Stimulated activated CD4-positive, alpha-beta T cell treated with anti-CD3 and anti-CD28 coated beads, TNF-alpha, amount 100 ng/mL, for 1 hour (primary cell): ENCODE results near the gene SPAAR.
"Not testable (repeated sequence)": the region's sequence is repeated elsewhere in the genome, so short reads cannot be mapped to it uniquely, and the experiment has no call there.

ENCODE experiments used
- DNase-seq, 3 donors: peaks; one replicate each; pipeline ENCODE4 v3.0.0-alpha.2; 2020; ENCODE audit warnings: low read depth in 3 of 3, low spot score in 1 of 3

The SPAAR gene

DNA sequence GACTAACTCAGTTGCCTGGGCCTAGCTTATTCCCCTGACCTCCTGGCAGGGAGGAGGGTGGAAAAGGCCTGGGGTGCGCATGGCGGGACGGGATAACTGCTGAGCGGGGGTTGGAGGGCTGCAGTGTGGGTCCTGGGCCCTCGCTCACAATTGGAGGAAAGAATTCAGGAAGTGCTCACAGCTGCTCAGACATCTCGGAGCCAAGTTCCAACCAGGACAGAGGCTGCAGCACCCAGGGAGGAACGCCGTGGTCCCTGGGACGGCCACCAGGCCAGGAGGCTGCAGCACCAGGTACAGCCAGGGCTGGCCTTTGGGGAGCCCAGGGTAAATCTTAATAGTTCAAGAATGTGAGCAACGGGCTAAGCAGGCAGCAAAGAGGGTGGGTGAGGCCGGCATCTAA, at the start of gene SPAAR:
SPAAR (plus strand) TSS at position 217 of the 400 bp plus-strand sequence. CDS start 974 bp downstream, outside the sequence.
- no peak for DNase-seq

DNA sequence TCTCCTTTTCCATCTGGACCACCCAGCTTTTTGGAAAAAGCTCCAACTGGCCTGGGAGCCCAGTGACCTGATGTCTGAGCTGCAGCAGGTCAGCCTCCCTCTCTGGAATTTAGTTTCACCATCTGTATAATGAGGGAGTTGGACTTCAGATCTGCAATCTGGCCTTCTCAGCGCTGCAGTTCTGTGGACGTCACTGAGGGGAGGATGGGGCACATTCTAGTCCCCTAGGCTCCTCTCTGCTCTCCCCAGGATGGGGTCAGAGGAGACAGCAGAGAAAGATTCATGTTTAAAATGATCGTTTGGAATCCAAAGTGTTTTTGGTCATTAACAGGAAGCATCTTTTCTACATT, 49.3 kb upstream of the SPAAR start:
- DNase-seq: no peak

DNA sequence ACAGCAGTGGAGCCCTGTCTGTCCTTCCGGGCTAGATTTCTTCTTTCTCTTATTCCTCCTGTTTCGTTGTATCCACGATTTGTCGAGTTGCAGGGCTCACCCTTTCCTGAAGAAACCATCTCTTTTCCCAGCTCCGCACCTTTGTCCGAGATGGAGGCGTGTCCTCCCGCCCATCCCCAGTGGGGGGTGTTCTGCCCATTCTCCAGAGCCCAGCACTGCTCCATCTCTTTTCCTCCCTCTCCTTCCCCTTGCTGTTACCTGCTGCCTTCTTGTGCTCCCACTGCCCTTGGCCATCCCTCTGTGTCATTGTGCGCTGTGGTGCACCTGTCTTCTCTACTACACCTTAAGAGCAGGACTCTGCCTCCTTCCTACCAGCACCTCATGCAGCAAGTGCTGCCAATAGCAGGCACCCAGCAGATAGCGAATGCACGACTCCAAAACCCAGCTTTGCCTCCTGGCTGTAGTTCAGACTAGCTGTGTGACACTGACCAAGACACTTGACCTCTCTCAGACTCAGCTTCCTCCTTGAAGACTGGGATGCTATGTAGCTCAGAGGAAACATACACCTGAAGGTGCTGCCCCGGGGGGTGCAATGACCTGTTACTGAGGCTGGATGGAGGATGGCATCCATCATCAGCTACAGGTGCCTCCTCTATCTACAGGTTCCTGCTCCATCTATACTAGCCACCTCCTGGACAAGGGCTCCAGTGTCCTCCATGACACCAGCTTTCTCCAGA, 48.0 kb upstream of the SPAAR start:
- DNase-seq: no peak

DNA sequence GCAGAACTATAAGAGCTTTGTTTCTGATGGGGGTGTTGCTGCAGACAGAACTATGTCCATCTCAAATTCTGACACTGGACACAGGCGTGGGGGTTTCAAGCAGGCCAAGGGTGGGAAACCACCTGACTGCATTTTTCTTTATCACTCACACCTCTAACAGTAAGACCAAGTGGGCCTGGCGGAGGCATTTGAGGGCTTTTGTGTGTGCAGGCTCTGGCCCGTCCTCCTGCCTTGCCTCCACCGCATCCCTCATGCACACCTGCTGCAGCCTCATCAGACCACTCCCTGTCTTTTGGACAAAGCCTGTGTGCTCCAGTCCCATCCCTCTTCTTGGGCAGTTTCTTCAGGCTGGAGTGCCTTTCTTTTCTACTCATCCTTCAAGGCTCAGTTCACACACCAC, 47.0 kb upstream of the SPAAR start:
- DNase-seq: no peak

DNA sequence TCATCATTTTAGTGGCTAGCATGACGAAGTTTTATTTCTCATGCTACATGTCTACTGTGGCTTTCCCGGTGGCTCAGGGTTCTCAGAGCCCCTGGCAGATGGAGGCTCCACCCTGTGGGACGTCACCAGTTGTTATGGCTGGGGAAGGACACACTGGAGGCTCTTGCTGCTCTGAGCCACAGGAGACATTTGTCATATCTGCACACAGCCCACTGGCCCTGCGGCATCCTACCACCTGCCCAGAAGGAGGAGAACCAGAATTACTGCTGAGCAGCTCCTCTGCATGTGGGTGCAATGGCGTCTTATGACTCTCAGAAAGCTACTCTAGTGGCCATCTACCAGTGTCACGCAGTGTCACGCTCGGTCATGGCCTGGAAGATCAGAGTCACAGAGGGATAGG, 45.7 kb upstream of the SPAAR start:
- DNase-seq: no peak

GRCh38 chr9:35864695-35865255, 44.5 kb upstream of the SPAAR start:
- DNase-seq: no peak

DNA sequence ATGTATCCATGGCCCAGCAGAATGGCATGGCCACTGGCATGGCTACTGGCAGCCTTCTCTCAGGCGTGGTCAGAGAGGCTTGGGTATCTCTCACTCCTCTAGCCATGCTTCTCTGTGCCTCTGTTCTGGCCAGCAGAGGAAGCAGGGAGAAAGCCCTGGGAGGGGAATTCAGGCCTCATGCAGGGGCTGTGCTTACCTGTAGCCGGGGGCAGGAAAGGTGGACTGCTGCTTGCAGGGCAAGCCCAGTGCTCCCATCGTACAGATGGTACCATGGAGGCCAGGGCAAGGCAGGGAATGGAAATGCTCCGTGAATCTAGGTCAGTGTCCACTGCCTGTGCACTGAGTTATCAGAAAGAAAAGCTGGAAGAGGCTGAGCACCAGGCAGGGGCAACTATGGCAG, 41.8 kb upstream of the SPAAR start:
- DNase-seq: no peak

DNA sequence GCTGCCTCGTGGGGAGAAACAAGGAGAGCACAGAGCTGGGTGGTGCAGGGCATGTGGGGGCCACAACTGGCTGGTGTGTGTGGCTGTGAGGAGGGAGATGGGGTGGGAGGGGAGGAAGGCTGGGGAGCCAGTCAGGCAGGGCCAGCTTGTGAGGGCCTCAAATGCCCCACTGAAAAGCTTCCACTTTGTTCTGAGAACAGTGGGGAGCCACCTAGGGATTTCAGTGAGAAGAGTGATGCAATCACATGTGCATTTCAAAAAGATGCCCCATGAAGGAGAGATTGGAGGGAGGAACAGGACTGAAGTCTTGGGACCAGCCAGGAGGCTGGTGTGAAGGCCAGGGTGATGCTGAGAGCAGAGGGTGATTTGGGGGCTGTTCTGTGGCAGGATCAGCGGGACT, 40.4 kb upstream of the SPAAR start:
- no peak for DNase-seq

GRCh38 chr9:35869621-35870216, 39.6 kb upstream of the SPAAR start:
- DNase-seq: no peak

DNA sequence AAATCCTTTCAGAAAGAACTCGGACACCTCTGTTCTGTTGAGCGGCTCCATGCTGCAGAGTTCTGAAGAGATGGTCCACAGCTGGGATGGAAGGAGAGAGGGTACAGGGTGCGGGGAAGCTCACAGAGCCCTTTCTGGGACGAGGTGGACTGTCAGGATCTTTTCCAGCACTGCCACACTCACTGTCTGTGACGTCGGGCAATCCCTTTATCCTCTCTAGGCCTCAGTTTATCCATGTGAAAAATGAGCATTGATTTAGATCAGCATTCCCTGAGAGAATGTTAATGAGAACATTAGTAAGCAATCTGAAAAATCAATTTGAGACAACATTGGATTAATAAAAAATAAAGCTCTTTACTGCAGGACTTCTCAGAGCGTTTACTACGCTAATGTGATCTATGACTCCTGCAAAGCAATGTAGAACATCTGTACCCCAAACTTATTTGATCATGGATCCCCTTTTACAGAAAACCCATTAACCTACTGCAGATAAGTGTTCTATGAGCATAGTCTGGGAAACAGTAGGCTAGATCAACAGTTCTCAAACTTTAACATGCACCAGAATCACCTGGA, 38.9 kb upstream of the SPAAR start, which contains the start of gene OR13J1:
OR13J1 (minus strand) TSS at position 51 of the 573 bp plus-strand sequence; CDS start at position 51, 0 bp downstream.
- no peak for DNase-seq

- DNase-seq: no peak
These were observed 37.7 kb upstream of the SPAAR start for GRCh38 chr9:35871545-35871944.

- DNase-seq: no peak
These were observed 36.8 kb upstream of the SPAAR start for GRCh38 chr9:35872505-35872904.

- DNase-seq: peak; percentile 45 to 77 (median 57)
These were observed 26.9 kb upstream of the SPAAR start for GRCh38 chr9:35882263-35882848.

GRCh38 chr9:35882996-35883395, 26.3 kb upstream of the SPAAR start:
- no peak for DNase-seq

DNA sequence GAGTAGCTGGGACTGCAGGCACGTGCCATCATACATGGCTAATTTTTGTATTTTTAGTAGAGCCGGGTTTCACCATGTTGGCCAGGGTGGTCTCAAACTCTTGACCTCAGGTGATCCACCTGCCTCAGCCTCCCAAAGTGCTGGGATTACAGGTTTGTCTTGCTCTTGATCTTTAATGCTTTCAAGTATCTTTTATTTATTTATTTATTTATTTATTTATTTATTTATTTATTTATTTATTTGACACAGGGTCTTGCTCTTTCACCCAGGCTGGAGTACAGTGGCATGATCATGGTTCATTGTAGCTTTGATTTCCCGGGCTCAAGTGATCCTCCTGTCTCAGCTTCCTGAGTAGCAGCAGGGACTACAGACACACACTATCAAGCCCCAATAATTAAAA, 24.4 kb upstream of the SPAAR start:
- DNase-seq: not testable (repeated sequence)

GRCh38 chr9:35891646-35892045, 17.6 kb upstream of the SPAAR start:
- no peak for DNase-seq

DNA sequence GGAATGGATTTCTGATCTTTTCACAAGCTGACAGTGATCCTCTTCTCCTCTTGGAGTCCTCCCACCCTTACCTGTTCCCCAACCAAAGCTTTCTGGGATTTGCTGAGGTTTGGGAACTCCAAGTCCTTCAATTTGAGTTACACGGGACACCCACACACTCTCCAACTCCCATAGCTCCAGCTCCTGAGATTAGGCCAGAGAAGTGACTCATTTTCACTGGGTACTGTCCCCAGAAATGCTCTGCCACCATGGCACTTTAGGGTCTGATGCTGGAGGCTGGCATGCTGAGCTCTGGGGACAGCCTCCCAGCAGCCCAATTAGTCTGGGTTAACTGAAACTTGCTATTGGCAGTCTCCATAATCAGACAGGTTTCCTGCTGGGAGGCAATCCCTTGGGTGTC, 17.2 kb upstream of the SPAAR start:
- DNase-seq: no peak

GRCh38 chr9:35896570-35896969, 12.7 kb upstream of the SPAAR start:
- no peak for DNase-seq

GRCh38 chr9:35897376-35898099, 11.8 kb upstream of the SPAAR start:
- DNase-seq: not testable (repeated sequence)

DNA sequence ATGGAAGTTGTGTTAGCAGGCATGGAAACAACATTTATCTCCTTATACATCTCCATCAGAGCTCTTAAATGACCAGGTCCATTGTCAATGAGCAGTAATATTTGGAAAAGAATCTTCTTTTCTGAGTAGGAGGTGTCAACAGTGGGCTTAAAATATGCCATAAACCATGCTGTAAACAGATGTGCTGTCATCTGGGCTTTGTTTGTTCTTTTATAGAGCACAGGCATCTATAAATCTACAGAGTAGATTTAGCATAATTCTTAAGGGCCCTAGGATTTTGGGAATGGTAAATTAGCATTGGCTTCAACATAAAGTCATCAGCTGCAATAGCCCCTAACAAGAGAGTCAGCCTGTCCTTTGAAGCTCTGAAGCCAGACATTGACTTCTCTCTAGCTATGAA, 11.0 kb upstream of the SPAAR start:
- no peak for DNase-seq

GRCh38 chr9:35899021-35899420, 10.3 kb upstream of the SPAAR start:
- no peak for DNase-seq
